Neutrophil (primary cell): Measurements from ENCODE around the gene UXS1.

Experiments
- H3K27ac ChIP-seq: fragments of 200-600 bp; sonication (generic); 2 replicates; pipeline ENCODE4 v1.5.1; 2016; ENCODE audit warnings: mild to moderate bottlenecking, moderate library complexity
- H3K27me3 ChIP-seq: fragments of 200-600 bp; sonication (generic); 2 replicates; pipeline ENCODE4 v1.6.0; 2016; ENCODE audit warnings: mild to moderate bottlenecking
- H3K36me3 ChIP-seq: fragments of 200-600 bp; sonication (generic); 2 replicates; pipeline ENCODE4 v1.5.1; 2017
- H3K4me1 ChIP-seq, 2 experiments: fragments of 200-600 bp in 1 of 2; sonication (generic) in 1 of 2; 1 replicate in 1 of 2; 2 replicates in 1 of 2; pipeline versions ENCODE4 v1.5.1 to v1.6.1; 2013 to 2016; ENCODE audit warnings: low read depth in 1 of 2, low read length in 1 of 2, mild to moderate bottlenecking in 1 of 2, moderate library complexity in 1 of 2; ENCODE audit not compliant: control insufficient read depth in 1 of 2, insufficient read depth in 1 of 2
- H3K4me3 ChIP-seq, 2 experiments: fragments of 200-600 bp in 1 of 2; sonication (generic) in 1 of 2; 1 replicate in 1 of 2; 2 replicates in 1 of 2; pipeline ENCODE4 v1.5.1; 2013 to 2016; ENCODE audit warnings: low read depth in 1 of 2, low read length in 1 of 2, mild to moderate bottlenecking in 1 of 2, moderate library complexity in 1 of 2
- H3K9me3 ChIP-seq: fragments of 200-600 bp; sonication (generic); 2 replicates; pipeline ENCODE4 v1.5.1; 2016
- TF ChIP-seq, protein P1 (sequence below): fragments of 200-600 bp; sonication (generic); IDR thresholded peaks from 2 replicates; pipeline ENCODE4 v1.5.1; 2016; ENCODE audit warnings: antibody characterized with exemption

UXS1 gene

DNA sequence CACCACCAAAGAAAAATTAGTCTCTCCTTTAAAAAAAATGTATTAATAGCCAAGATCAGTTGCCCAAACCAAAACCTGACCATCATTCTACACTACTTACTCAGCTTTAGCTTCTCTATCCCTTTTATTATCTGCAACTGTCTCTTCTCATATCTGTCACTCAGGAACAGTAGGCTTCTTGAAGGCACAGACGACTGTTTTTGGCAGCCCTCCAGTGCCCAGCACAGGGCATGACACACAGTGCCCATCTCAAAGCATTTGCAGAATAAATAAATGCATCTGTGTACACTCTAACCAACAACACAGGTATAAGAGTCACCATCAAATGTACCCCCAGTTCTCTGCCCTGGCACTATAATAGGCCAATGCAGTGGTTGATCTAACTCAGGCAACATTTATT is 117.2 kb downstream of the UXS1 start:
- TF ChIP-seq, protein P1, sequence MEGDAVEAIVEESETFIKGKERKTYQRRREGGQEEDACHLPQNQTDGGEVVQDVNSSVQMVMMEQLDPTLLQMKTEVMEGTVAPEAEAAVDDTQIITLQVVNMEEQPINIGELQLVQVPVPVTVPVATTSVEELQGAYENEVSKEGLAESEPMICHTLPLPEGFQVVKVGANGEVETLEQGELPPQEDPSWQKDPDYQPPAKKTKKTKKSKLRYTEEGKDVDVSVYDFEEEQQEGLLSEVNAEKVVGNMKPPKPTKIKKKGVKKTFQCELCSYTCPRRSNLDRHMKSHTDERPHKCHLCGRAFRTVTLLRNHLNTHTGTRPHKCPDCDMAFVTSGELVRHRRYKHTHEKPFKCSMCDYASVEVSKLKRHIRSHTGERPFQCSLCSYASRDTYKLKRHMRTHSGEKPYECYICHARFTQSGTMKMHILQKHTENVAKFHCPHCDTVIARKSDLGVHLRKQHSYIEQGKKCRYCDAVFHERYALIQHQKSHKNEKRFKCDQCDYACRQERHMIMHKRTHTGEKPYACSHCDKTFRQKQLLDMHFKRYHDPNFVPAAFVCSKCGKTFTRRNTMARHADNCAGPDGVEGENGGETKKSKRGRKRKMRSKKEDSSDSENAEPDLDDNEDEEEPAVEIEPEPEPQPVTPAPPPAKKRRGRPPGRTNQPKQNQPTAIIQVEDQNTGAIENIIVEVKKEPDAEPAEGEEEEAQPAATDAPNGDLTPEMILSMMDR = no peak
- Histone ChIP-seq H3K9me3 (no peaks in the 10 kb centered on the region), H3K36me3 (no peaks in the 10 kb centered on the region), H3K4me1 (no peaks in the 10 kb centered on the region), H3K27ac (no peak overlapping the region), H3K27me3 (no peaks in the 10 kb centered on the region), H3K4me3 (no peak overlapping the region)

DNA sequence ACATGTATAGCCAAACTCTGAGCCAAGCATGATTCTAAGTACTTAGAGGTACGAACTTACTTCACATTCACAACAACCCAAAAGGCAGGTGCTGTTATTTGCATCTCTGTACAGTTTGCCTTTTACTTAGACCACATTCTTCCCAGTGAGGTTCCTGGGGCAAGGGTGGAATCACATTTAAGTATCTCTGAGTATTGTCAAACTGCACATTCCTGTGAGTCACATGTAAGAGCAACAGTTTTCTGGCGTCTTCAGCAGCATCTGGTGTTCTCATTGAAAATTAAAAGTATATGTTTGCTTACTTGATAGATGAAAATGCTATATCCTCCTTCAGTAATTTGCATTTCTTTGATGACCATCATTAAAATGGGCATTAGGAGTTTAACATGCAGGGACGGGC is 119.1 kb downstream of the UXS1 start:
- H3K9me3 ChIP-seq = no peaks in the 10 kb centered on the region
- no peaks in the 10 kb centered on the region for H3K4me1 ChIP-seq
- H3K27me3 ChIP-seq = no peaks in the 10 kb centered on the region
- H3K4me3 ChIP-seq = no peak overlapping the region
- TF ChIP-seq, protein P1 = no peak
- H3K36me3 ChIP-seq = no peaks in the 10 kb centered on the region
- no peak overlapping the region for H3K27ac ChIP-seq

DNA sequence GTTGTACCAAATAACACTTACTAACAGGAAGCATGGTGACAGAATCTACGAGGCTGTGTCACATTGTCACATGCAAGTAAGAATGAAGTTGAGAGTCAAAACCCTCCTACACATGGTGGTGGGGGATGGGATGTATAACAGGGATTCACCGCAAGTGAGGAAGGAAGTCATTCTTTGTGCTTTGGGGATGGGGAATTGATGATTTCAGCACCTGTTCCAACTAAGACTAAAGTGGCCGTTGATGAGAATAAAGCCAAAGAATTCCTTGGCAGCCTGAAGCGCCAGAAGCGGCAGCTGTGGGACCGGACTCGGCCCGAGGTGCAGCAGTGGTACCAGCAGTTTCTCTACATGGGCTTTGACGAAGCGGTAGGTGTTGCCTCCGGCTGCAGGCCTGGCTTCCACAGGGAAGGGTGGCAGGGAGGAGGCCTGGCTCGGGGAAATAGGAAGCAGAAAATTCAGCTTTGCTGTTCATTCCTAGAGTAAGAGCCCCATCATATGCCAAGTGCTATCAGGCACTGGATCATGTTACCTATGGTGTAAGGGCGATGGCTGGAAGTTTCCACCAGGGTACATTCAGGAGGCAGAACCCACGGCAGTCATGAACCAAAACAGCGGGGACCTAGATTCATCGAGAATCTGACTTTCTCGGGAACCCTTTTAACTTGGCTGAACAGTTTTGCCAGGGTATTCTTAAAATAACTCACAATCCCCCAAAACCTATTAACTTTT is 120.3 kb downstream of the UXS1 start:
- no peaks in the 10 kb centered on the region for H3K36me3 ChIP-seq
- H3K9me3 ChIP-seq = no peaks in the 10 kb centered on the region
- H3K27me3 ChIP-seq = no peaks in the 10 kb centered on the region
- no peak overlapping the region for H3K27ac ChIP-seq
- no peak overlapping the region for H3K4me3 ChIP-seq
- TF ChIP-seq, protein P1 = no peak
- no peaks in the 10 kb centered on the region for H3K4me1 ChIP-seq

DNA sequence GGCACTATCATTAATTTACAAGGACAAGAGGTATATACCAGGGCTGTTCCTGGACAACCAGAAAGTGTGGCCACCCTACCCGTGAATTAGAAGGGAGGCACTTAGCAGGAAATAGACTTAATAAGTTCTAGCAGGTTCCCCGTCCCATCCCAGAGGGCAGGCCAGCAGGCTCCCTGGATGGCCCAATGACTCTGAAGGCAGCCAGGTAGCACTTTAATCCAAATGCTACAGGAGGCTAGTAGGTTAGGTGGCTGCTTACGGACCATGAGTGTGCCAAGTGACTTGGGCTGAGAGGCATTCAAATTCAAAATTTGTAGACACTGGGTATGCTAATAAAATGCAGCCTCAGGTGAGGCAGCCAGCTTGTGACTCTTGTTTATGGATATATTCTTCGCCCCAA is 123.9 kb downstream of the UXS1 start:
- TF ChIP-seq, protein P1 = no peak
- Histone ChIP-seq H3K36me3 (no peaks in the 10 kb centered on the region), H3K4me1 (peaks cover 3 to 7% of the 10 kb centered on the region in 2 experiments), H3K9me3 (no peaks in the 10 kb centered on the region), H3K4me3 (no peak overlapping the region), H3K27me3 (peaks cover 36% of the 10 kb centered on the region), H3K27ac (no peak overlapping the region)

DNA sequence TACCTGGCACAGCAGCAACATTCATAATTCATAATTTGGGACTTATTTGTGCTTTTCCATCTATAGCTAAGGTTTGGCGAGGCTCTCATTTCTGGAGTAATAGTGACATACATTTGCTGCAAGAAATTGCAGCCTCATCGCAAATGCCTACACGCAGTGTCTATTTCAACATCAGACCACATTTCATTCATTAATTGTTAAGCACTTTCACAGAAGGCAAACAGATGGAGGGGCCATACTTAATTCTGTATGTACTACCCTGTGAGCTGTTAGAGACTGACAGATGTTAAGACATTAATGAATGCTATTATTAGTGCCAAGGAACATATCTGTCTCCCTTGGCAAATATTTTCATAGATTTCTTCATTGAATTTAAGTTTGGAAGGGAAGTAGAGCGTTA is 125.7 kb downstream of the UXS1 start:
- no peak overlapping the region for H3K27ac ChIP-seq
- no peaks in the 10 kb centered on the region for H3K36me3 ChIP-seq
- no peaks in the 10 kb centered on the region for H3K9me3 ChIP-seq
- no peak overlapping the region for H3K4me3 ChIP-seq
- H3K27me3 ChIP-seq = peaks cover 54% of the 10 kb centered on the region
- TF ChIP-seq, protein P1 = no peak
- H3K4me1 ChIP-seq = peaks cover 3 to 7% of the 10 kb centered on the region in 2 experiments
